NCI-H510A (cell line): ENCODE data around the gene NUP210L.
"Not testable (repeated sequence)": the region's sequence is repeated elsewhere in the genome, so short reads cannot be mapped to it uniquely, and the experiment has no call there.

ENCODE experiments used
- DNase-seq: peaks from one replicate; lab custom pipeline; 2025; lab: John Stamatoyannopoulos, UW

The NUP210L gene

GRCh38 chr1:153991806-153992205 is 163.1 kb downstream of the NUP210L start:
- DNase-seq = no peak

GRCh38 chr1:153991151-153991630 is 163.7 kb downstream of the NUP210L start:
- no peak for DNase-seq

DNA sequence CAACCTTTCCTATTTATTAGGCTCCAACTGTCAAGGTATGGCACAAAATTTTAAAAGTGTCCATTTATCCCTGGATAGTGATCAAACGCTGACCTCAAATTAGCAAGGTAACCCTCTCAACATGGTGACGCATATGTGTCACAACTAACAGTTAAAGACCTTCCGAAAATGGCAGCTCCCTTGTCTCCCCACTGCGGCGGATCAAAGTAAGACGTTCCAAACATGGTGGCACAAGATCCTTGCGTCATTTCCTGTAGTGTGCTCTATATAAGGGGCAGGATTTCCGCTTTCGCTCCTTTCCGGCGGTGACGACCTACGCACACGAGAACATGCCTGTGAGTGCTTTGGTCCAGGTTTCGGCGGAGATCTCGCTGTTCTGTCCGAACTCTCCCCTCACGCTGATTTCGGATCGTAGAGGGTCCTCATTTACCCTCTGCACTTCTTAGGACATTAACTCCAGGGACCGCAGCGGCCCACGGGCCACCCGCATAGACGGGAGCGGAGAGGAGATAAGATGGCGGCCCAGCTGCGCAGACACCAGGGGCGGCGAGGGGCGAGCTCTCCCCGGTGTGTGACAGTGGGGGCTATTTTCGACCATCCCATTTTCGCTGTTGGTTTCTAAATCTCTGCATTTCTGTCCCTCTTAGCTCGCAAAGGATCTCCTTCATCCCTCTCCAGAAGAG is 164.3 kb downstream of the NUP210L start, which contains the start of gene RPS27:
Gene RPS27, plus strand, starts transcription at position 295 of the 683 bp plus-strand sequence. Its CDS starts 35 bp downstream, at position 330.
- peak; percentile 96 for DNase-seq

DNA sequence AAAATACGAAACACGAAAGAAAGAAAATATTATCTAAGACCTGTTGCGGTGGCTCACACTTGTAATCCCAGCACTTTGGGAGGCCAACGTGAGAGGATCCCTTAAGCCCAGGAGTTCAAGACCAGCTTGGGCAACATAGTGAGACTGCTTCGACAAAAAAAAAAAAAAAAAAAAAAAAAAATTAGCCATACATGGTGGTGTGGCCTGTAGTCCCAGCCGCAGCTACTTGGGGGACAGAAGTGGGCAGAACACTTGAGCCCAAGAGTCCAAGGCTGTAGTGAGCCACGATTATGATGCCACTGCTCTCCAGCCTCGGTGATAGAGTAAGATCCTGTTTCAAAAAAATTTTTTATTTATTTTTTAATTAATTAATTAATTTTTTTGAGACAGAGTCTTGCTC is 167.3 kb downstream of the NUP210L start:
- DNase-seq = no peak

- DNase-seq = peak; percentile 74
Measured at GRCh38 chr1:153985941-153986761, 168.7 kb downstream of the NUP210L start, which contains the start of gene RAB13. Gene RAB13, minus strand, starts transcription at chr1:153986339. Its CDS starts 103 bp downstream, at chr1:153986236.

DNA sequence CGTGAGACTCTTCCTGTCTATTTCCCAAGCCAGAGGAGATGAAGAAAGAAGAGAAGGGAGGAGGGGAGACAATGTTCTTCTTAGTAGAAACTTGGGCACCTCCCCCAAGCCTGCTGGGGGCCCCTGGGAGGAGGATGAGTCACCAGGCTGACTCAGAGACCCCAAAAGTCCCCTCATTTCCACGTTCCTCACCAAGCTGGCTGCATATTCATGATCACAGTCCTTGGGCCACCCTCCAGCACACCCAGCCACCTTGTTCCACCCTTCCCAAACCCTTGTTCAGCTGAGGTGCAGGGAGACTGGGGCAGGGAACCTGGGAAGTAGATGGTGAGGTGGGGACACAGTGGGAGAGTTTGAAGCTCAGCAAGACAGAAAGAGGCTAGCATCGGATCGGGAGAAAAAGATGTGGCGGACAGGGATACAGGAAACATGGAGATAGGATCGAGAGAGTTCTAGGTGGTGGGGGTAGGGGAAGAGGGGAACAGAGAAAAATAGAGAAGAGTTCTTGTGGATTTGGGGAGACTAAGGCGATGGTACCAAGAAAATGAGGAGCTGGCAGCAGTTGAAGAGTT is 169.4 kb downstream of the NUP210L start:
- no peak for DNase-seq

DNA sequence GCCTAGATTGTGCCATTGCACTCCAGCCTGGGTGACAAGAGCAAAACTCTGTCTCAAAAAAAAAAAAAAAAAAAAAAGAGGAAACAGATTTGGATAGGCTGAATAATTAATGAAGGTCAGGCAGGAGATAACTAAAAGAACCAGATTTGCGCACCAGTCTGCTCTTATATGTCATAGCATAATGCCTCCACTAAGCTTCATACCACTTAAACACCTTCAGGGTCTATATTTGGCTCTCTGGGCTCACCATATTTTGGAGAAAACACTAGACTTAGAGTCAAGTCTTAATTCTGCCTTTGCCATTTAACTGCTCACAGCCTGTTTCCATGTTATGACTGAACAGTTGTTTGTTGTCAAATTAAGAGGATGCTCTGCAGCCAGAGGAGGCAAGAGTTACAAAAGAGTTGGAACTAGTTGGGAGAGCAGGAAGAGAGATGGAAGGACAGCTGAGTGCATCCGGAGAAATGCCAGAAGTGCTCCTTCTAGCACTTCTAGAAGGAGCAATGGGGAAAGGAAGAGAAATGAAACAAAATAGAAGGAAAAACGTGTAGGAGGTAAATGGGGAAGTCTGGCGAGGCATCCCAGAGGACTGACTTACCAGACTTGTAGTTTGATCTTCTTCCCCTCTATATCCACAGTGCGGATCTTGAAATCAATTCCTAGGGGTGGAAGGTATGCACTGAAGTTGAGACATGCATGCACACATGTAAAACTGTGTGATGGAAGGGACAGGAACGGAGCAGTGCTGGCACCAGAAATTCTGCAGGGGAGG is 170.6 kb downstream of the NUP210L start:
- no peak for DNase-seq

DNA sequence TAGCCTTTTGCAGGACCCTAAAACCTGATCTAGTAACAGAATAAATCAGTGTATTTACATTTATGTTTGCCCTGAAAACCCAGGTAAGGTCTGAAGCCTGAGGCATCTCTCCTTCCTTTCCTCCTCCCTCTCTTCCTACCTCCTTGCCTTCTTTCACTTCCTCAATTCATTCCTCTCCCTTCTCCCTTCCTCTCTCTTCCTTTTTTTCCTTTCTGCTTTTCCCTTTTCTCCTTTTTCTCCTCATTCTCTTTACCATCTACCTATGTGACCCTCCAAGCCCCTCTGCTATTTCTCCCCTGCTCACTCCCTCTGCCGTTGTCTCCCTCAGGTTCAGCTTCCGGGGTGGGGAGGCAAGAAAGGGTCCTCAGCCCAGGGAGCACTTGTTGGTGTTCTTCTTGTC is 173.1 kb downstream of the NUP210L start:
- DNase-seq = not testable (repeated sequence)

DNA sequence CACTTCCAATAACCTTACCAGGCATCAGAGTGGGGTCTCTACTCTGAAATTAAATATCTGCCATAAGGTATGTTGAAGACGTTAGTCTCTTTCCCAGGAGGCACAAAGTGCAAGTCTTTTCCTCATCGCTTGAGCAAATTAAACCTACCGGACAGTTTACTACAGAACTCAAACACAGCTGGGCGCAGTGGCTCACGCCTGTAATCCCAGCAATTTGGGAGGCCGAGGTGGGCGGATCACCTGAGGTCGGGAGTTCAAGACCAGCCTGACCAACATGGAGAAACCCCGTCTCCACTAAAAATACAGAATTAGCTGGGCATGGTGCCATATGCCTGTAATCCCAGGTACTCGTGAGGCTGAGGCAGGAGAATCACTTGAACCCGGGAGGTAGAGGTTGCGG is 175.8 kb downstream of the NUP210L start:
- not testable (repeated sequence) for DNase-seq

DNA sequence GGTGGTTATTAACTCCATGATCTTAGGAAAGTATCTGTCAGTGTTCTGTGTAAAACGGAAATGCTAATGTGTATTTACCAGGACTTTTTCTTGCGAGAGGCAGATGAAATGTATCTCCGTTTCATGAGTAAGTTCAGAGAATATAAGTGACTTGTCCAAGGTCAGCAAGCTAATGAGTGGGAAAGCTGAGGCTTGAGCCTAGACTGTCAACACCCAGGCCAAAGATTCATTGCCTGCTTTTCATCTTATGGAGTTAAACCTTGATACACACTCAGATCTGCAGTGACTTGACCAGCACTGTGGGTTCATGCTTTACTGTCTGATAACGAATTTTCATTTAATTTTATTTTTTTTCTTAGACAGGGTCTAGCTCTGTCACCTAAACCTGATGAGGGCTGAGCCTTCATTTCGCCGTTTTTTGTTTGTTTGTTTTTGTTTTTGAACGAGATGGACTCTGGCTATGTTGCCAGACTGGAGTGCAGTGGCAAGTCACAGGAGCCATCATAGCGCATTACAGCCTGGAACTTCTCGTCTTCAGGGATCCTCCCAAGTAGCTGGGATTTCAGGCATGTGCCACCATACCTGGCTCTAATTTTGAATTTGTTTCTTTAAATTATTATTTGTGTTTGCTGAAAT is 176.5 kb downstream of the NUP210L start:
- DNase-seq = no peak

DNA sequence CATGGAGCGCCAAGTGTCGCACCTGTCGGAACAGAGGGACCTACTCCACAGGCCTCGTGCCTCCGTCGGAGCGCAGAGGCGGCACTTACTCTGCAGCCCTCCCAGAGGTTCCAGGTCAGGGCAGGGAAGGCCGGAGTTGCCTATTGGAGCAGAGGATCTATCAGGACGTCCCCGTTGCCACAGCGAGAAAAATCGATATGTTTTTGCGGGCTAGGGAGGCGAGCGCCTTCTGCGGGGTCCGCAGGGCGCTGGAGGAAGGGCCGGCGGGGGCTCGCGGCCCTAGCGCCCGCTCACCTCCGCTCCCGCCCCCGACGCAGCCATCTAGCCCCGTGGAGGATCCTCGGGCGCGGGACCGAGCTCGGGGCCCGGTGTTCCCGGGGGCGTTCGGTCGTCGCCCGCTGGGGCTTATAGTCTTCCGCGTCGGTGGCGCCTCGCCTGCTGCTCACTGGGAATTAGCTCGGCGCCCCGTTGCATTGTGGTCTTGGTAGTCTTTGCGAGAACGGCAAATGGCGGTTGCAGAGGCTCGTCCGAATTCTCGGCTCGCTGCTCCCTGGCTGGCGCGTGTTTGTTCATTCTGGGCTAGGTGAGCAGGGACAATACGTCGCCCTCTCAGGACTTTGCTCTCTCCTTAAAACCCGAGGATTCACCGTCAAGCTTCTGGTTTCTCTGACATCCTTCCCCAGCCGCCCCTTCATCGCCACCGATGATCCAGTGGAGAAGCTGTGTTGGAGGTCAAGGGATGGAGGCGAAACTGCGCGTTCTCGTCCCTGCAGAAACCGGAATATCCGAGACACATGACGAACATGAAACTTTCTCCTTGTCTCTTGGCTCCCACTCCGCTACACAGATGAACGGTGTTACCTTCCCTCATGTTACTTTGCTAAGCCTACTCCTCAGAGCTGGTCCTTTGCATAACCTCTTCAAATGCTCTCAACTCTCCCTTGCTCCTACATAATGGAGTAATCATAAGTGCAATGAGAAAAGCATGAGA is 177.3 kb downstream of the NUP210L start, which contains the start of gene JTB:
Gene JTB, minus strand, starts transcription at position 425 of the 991 bp plus-strand sequence. Its CDS starts 422 bp downstream, at position 3.
- peak; percentile 83 for DNase-seq

DNA sequence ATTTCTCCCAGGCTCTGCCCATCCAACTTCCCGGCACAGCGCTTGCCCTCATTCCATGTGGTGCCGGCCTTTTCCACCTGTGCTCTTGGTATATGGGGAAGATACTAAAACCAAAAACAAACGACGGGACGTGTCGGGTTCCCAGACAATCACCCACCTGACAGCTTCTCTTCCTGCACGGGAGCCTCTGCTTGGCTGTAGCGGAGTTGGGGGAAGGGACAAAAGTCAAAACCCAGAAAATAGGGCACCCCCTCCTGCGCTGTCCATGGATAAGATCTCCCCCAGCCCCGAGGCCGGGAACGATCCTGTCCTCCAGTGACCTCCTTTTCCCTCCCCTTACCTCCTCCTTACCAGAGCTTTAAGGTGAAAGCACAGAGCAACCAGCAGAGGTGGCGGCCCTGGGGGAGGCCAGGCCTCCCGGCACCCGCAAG is 178.0 kb downstream of the NUP210L start:
- no peak for DNase-seq

- DNase-seq = no peak
Measured at GRCh38 chr1:153973525-153973924, 181.3 kb downstream of the NUP210L start.

- no peak for DNase-seq
Measured at GRCh38 chr1:153973071-153973470, 181.8 kb downstream of the NUP210L start.

- no peak for DNase-seq
Measured at GRCh38 chr1:153970346-153970745, 184.5 kb downstream of the NUP210L start.

GRCh38 chr1:153968972-153969371 is 185.9 kb downstream of the NUP210L start:
- no peak for DNase-seq

DNA sequence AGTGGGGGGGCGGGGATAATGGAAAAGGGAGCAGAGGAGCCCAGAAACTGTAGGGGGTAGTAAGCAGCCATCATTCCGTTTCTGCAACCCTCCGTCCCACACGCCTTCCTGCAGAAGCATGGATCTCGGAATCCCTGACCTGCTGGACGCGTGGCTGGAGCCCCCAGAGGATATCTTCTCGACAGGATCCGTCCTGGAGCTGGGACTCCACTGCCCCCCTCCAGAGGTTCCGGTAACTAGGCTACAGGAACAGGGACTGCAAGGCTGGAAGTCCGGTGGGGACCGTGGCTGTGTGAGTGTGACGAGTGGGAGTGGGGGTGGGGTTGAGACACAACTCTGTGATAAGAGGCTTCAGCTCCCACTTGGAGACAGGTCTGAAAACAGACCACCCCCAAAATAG is 186.5 kb downstream of the NUP210L start:
- no peak for DNase-seq

GRCh38 chr1:153968000-153968363 is 186.9 kb downstream of the NUP210L start:
- DNase-seq = peak; percentile 63

DNA sequence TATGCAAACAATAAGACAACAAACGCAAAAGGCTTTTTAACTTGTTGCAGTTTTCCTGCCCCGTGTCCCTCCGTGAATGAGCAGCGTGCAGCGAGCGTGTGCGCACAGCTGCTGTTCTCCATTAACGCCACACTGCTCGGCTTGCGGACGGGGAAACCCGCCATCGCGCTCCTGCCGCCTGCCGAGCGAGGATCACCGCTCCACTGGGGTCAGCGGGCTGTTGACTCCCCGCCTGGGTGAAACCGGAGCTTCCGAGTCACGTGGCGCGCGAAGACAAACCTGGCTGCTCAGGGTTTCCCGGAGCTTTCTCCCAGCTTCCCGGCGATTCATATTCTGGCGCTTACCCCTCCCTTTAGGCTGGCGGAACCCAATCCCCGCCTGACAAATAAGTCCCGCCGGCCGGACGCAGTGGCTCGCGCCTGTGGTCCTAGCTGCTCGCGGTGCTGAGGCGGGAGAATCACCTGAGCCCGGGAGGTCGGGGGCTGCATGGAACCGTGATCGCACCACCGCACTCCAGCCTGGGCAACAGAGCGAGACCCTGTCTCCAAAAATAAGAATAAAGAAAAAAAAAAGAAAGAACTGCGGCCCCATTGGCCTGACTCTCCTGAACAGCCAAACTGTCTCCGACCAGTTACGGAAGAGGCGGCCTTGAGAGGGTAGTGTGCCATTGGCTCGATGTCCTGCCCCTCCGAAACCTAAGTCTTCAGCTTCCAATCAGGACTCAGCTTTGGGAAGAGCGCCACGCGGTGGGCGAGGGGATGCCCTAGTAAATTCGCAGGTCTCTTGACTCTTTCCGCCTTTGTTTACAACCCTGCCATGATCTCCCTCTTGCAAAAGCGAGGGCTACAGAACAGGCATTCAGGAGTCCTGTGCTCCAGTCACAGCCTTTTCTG is 187.5 kb downstream of the NUP210L start, which contains the start of gene CREB3L4:
Gene CREB3L4, plus strand, starts transcription at position 796 of the 893 bp plus-strand sequence. CDS start 624 bp downstream, outside the sequence.
- DNase-seq = peak; percentile 96
